Measurements from ENCODE around the gene LRIG1.

LRIG1 gene

GRCh38 chr3:66367979-66368378 lies 132.8 kb downstream of the LRIG1 start:
- TF ChIP-seq CTCF (IDR thresholded peaks at IDR 0.05): no peak
- Histone ChIP-seq H3K27me3 (no peaks in the 10 kb centered on the region), H3K4me1 (ENCODE audit: control insufficient read depth in 1 of 2, insufficient read depth in 1 of 2, low read depth in 1 of 2, low read length in 1 of 2) (no peaks in the 10 kb centered on the region), H3K36me3 (no peaks in the 10 kb centered on the region), H3K9me3 (no peaks in the 10 kb centered on the region), H3K27ac (no peak overlapping the region), H3K4me3 (ENCODE audit: low read depth in 1 of 2, low read length in 1 of 2) (no peak overlapping the region)

- no peak for TF ChIP-seq CTCF (IDR thresholded peaks at IDR 0.05)
- H3K27me3 ChIP-seq: no peaks in the 10 kb centered on the region
- H3K36me3 ChIP-seq: no peaks in the 10 kb centered on the region
- H3K9me3 ChIP-seq: no peaks in the 10 kb centered on the region
- H3K27ac ChIP-seq: no peak overlapping the region
- no peak overlapping the region for H3K4me3 ChIP-seq (ENCODE audit: low read depth in 1 of 2, low read length in 1 of 2)
- H3K4me1 ChIP-seq (ENCODE audit: control insufficient read depth in 1 of 2, insufficient read depth in 1 of 2, low read depth in 1 of 2, low read length in 1 of 2): no peaks in the 10 kb centered on the region
Observed at GRCh38 chr3:66366747-66367146, 134.1 kb downstream of the LRIG1 start.

- H3K36me3 ChIP-seq: no peaks in the 10 kb centered on the region
- no peak overlapping the region for H3K4me3 ChIP-seq (ENCODE audit: low read depth in 1 of 2, low read length in 1 of 2)
- no peak overlapping the region for H3K27ac ChIP-seq
- H3K4me1 ChIP-seq (ENCODE audit: control insufficient read depth in 1 of 2, insufficient read depth in 1 of 2, low read depth in 1 of 2, low read length in 1 of 2): no peaks in the 10 kb centered on the region
- no peaks in the 10 kb centered on the region for H3K27me3 ChIP-seq
- no peak for TF ChIP-seq CTCF (IDR thresholded peaks at IDR 0.05)
- no peaks in the 10 kb centered on the region for H3K9me3 ChIP-seq
Observed at GRCh38 chr3:66365080-66365479, 135.7 kb downstream of the LRIG1 start.

DNA sequence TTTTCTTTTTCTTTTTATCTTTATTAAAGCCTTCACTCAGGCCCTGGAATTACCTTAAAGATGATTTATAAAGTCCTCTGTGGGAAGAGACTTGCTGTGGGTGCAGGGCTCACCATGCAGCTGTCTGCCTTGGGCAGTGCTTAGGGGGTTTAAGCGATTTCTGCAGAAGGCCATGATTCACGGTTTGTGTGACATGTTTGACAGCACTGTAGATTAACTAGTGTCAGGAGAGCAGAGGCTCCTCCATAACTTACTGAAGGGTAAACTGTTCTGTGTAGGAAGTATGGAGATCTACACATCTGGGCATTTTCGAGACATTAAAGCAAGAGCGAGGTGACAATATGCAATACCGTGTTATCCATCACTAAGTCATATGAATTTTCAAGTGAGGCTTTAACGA lies 137.7 kb downstream of the LRIG1 start:
- Histone ChIP-seq H3K36me3 (no peaks in the 10 kb centered on the region), H3K27ac (no peak overlapping the region), H3K9me3 (no peaks in the 10 kb centered on the region), H3K4me3 (ENCODE audit: low read depth in 1 of 2, low read length in 1 of 2) (no peak overlapping the region), H3K27me3 (no peaks in the 10 kb centered on the region), H3K4me1 (ENCODE audit: control insufficient read depth in 1 of 2, insufficient read depth in 1 of 2, low read depth in 1 of 2, low read length in 1 of 2) (no peaks in the 10 kb centered on the region)
- TF ChIP-seq CTCF (IDR thresholded peaks at IDR 0.05): no peak

- H3K27ac ChIP-seq: no peak overlapping the region
- H3K36me3 ChIP-seq: no peaks in the 10 kb centered on the region
- no peak for TF ChIP-seq CTCF (IDR thresholded peaks at IDR 0.05)
- no peaks in the 10 kb centered on the region for H3K4me1 ChIP-seq (ENCODE audit: control insufficient read depth in 1 of 2, insufficient read depth in 1 of 2, low read depth in 1 of 2, low read length in 1 of 2)
- no peaks in the 10 kb centered on the region for H3K9me3 ChIP-seq
- no peak overlapping the region for H3K4me3 ChIP-seq (ENCODE audit: low read depth in 1 of 2, low read length in 1 of 2)
- H3K27me3 ChIP-seq: no peaks in the 10 kb centered on the region
Observed at GRCh38 chr3:66362541-66362941, 138.3 kb downstream of the LRIG1 start.

GRCh38 chr3:66361356-66361755 lies 139.5 kb downstream of the LRIG1 start:
- TF ChIP-seq CTCF (IDR thresholded peaks at IDR 0.05): no peak
- Histone ChIP-seq H3K4me3 (ENCODE audit: low read depth in 1 of 2, low read length in 1 of 2) (no peak overlapping the region), H3K9me3 (no peaks in the 10 kb centered on the region)

More at GRCh38 chr3:66361356-66361755, 139.5 kb downstream of the LRIG1 start:
- Histone ChIP-seq H3K4me1 (ENCODE audit: control insufficient read depth in 1 of 2, insufficient read depth in 1 of 2, low read depth in 1 of 2, low read length in 1 of 2) (no peaks in the 10 kb centered on the region), H3K27me3 (no peaks in the 10 kb centered on the region), H3K27ac (no peak overlapping the region), H3K36me3 (no peaks in the 10 kb centered on the region)

Data from neutrophil (primary cell).